Dedifferentiated amniotic fluid mesenchymal stem cell (primary cell): ENCODE results near the gene CTNNBL1.

Experiments
- DNase-seq: peaks from one replicate; pipeline ENCODE4 v3.0.0-alpha.2; 2016; ENCODE audit errors: extremely low spot score

CTNNBL1 gene

GRCh38 chr20:37741570-37741969 lies 47.7 kb downstream of the CTNNBL1 start:
- peak; percentile 26 for DNase-seq

DNA sequence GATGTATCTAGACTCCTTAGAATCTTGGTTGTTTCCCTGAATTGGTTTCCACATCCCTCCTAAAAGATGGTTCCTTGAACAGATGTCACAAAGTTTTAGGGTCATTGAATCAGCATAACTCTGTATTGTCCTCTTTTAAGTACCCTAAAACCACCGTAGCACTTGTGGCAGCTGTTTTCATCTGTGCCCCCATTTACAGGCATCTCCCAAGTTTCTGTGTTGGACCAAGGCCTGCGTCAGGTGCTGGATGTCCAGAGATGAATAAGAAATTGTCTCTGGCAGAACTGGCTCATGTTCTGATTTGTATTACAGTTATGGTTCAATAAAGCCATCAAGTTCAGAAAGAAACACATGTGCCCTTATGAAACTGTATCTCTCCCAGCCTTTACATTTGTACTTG lies 48.3 kb downstream of the CTNNBL1 start:
- DNase-seq: no peak

DNA sequence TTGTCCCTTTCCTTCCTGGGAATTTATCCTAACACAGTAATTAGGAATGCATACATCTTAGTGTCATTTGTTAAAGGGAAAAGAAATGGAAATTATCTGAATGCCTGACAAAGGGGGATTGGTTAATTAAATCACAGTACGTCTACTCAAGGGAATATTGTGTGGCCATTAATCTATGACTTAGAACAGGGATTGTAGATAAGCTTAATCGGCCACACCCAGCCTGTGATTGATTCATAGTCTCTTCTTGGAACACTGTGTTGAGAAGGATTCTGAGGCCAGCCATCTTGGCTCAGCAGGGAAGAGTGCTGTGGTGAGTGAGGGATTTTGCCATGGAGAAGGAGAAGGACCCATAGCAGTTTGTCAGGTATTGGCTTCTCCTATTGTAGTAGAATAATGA lies 50.5 kb downstream of the CTNNBL1 start:
- no peak for DNase-seq

DNA sequence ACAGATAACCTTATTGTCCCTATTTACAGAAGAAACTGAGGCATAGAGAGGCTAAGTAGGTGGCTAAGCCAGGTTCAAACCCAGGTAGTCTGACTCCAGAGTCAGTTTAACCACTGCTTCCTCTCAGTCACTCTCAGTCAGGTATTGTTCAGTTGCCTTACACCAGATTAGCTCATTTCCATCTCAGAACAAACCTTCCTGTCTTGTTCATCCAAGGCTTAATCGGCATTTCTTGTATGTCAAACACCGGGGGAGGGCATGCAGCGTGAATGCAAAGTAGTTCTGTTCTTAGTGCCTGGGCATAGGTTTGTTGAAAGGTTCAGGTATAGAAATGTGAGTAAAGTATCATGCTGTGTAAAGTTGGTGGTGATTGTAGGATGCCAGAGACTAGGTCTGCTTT lies 51.7 kb downstream of the CTNNBL1 start:
- no peak for DNase-seq

DNA sequence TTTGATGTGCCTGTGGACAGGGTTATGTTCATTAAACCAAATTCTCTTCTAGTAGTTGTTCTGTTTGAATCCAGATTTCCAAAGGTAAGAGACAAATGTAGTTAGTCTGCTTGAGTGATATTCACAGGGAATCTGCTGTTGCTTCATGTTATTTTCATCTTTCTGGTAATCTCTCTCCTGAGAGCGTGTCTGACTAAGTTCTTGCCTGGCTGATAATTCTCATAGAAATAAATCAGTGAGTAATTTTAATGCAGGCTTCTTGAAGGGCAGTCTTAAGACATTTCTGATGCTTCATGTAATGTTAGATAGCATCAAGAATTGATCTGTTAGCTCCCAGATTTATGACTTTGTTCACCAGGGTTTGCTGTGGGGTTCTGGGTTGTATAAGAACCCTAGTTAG lies 54.2 kb downstream of the CTNNBL1 start:
- DNase-seq: no peak

DNA sequence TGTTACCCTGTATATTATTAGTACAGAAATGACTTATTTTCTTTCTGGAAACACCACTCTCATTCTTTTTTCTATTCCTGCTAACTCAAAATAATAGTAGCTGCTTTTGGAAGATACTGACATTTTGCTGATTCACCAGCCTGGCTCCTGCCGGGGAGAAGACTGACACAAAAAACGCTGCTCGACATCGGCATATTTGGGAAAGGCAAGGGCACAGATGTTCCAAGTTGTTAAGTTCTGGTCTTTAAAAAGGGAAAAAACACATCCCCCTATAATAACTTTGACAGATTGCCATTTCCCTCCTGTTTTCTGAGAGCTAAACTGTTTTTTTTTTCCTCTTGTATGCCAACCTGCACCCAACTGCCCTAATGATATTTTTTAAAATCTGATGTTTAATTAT lies 55.4 kb downstream of the CTNNBL1 start:
- DNase-seq: no peak

DNA sequence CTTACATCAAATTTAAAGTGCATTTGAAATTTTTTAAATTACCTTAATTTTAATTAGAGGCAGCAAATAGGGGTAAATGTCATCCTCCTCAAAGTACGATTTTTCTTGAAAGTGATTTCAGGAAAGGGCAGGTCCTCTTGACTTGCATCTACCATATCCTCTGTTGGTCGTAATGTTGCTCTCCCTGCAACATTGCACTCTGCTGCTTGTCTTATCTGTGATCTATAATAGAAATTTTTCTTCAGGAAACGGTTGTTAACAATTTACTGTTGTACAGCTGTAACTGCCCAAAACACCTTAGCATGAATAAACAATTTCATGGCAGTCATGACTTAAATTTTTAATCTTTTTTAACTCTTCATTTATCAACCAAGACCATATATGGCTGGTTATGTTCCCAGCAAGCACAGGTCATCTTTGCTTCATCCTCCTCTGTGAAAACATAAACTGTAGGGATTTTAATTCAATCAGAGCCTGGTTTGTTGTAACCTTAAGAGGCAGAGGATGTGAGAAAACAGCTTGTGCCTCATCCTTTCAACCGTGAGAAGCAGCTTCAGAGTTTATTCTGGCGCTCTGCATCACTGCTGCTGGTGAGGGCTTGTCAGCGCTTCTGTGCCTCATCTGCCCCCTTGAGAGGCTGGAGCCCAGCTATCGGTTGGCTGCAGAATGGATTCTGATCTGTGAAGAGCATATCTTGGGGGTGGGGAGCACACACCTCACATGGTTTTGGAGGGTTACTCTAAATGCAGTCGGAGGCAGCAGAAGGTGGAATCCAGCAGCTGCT lies 56.0 kb downstream of the CTNNBL1 start:
- DNase-seq: no peak

GRCh38 chr20:37755665-37756064 lies 61.8 kb downstream of the CTNNBL1 start:
- DNase-seq: no peak

- no peak for DNase-seq
These were observed 62.4 kb downstream of the CTNNBL1 start for GRCh38 chr20:37756234-37756633.

DNA sequence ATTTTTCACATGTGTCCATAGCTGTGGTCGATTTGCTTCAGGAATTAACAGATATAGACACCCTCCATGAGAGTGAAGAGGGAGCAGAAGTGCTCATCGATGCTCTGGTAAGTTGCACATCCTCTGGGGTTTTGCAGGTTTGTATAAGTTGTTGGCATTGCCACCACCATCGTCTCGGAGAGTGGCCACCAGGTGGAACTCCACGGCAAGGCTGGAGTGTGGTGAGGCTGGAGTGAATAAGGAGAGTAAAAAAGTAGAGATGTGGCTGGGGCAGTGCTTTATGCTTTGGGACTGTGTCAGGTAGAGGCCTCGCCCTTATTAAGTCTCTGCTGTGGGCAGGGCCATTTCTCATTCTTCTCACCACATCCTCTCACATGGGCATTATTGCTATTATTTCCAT lies 63.7 kb downstream of the CTNNBL1 start:
- DNase-seq: no peak

DNA sequence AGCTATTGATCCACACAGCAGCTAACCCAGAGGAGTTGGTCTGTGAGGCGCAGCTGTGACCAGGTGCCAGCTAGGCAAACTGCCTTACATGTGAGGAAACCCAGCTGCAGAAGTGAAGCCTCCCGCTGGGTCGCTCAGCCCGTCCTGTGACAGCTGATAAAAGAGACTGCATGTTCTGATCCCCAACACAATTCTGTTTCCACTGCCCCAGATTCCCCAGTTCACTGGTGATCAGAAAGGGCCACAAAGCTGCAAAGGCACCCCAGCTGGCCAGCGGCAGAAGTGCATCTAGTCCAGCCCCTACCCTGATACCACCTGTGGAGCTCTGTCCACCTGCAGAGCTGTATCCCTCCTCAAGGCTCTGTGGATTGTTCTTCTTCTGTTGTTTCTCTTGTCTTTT lies 64.5 kb downstream of the CTNNBL1 start:
- DNase-seq: no peak

DNA sequence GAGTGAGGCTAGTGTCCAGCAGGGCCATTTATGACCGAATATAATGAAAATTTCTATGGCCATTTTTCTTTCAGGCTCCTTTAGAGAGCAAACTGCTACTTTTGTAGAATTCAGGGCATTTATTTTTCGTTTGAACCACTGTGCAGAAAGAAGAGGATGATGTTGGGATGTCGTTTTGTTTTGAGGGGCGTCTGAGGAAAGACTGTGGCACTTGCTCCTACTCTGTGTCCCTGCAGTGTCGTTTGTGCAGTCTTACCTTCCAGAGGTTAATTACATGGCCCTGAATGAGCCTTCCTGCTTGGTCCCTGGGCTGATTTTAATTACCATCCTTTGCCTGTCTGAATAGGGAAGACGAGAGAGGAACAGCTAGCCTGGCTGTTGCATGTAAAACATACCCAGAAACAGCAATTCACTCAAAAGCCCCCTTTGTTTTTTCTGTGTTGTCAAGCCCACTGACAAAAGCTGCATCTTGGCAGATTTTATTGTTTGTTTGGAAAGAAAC lies 65.3 kb downstream of the CTNNBL1 start:
- DNase-seq: no peak

DNA sequence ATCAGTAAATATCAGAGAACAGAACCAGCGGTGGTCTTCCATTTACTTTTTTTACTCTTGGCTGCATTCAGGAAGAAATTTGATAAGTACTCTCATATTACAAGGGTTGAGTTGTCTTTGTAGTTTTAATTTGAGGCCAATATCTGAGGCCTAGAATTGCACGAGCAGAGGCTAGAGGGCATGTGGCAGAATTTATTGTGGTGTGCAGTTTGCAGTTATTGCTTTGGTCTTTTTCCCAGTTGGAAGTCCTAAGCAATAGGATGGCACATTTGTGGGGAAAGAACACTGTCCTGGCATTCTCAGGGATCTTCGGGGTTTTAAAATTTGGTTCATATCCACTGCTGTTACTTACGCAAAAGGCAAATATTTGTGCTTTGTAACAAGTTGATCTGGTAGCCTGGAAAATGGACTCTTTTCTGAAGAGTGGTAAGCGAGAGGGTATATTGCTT lies 66.0 kb downstream of the CTNNBL1 start:
- no peak for DNase-seq

GRCh38 chr20:37760322-37760721 lies 66.5 kb downstream of the CTNNBL1 start:
- no peak for DNase-seq

DNA sequence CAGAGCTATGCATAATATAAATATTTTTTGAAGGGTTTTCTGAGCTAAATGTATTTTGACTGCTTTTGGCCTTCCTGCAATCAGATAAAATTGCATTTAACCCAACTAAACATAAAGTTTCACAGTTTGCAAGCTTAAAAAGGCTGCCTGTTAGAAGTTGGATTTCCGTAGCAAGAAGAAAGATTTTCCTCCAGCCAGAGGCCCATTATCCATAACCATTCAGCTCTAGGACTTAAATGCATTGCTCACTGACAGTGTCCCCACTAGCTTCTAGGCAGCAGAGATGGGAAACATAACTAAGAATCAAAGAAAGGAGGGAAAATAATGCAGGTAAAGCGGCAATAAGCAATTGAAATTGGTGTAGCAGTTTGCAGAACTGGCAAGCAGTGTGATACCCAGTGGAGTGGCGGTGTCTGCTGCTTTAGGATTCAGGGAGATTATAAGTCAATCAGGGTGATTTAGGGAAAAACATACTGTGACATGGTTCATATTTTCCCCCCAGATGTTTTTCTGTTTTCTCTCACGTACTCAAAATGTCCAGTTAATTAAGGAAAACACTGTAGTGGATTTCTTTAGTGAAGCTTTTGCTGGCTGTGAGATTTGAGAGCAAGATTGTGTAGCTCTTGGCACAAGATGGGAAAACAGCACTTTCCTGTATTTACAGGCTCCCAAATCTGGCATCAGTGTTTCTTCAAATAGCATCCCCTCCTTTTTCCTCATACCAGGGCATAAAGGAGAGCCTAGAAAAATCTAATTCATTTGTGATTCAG lies 69.1 kb downstream of the CTNNBL1 start:
- DNase-seq: no peak

DNA sequence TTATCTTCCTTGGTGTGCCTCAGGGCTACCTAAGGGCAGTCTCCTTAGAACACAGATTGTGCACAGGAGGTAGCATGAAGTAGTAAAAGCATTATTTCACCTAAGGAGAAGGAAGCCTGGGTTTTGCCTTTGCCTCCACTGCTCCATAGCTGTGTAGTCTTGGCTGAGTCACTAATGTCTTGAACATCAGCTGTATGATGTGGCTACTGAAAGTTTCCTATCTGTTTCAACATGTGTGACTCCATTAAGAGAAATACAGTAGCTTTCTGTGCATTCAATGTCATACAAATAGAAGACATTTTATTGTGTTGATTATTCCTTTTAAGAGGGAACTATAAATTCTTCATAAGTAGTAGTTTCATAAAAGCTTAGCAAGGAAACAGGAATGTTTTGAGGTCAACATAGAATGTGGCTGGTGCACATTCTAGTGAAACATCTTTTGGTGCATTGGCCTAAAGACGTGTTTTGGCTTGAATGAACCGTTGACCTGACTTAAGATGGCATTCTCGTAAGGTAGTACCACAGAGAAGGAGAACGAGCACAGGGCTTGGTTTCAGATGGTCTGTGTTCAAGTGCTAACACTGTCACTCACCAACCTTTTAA lies 70.6 kb downstream of the CTNNBL1 start:
- DNase-seq: no peak

- no peak for DNase-seq
These were observed 77.1 kb downstream of the CTNNBL1 start for GRCh38 chr20:37770908-37771307.

- DNase-seq: no peak
These were observed 79.5 kb downstream of the CTNNBL1 start for GRCh38 chr20:37773291-37773826.

DNA sequence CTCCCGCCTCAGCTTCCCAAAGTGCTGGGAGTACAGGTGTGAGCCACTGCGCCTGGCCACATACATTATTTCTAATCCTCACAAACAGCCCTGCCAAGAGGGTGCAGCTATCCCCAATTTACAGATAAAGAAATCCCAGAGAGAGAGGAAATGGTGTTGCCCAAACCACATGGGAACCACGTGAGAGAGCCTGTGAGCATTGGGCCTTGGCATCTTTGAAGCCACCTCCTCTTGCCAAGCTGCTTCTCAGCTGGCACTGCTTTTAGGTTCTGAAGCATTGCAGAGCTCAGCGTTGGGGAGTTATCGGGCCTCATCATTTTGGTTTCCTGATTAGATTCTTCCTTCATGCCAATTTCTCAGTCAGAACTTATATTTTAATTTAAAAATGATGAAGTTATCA lies 80.3 kb downstream of the CTNNBL1 start:
- no peak for DNase-seq

DNA sequence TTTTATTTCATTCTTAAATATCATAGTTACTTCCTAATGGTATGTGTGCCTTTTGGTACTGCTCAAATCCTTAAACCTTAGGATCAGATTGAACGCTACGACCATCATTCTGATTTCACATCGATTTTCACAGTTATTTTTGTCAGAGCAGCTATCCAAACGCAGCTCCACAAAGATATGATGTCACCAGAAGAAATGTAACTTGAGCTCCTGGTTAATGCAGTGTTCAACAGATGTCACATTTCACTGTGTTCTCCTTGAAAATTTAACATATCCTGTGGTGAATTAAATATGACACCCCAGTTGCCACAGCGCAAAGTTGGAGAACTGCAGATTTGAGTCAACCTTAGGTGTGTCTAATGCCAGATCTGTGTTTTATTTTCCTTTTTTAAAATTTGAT lies 81.4 kb downstream of the CTNNBL1 start:
- no peak for DNase-seq

DNA sequence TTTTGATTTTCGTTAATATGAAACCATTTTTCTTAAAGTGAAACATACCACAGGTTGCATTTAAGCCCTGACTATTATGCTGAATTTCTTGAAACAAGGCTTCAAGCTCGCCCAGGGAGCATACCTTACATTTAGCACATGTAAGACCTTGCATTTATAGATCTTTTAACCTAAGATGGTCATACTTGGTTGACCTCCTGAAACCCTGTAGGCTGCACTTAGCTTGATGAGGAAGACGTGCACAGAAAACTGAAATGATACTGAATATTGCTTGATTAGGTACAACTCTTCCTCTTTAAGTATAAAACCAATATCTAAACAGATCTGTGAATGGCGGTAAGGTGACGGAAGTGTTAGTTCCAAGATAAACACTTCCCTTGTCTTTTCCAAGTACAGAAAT lies 82.2 kb downstream of the CTNNBL1 start:
- DNase-seq: no peak

DNA sequence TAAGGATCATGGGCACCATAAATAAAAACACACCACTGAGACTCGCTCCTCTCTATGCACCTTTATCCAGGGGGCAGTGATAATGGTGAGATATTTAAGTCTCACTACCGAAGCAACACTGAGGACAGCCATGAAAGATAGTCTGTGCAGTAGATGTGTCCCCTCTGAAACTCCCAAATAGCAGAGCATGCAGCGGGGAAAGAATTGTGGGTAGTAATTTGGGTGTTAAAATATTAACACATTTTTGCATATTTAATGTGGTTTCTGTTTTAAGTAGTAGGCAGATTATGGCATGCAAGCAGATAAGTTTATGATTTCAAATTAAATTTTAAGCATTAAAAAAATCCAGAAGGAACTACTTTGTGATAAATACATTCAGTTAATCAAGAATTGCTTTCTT lies 82.7 kb downstream of the CTNNBL1 start:
- no peak for DNase-seq
